HK-2 (cell line): ENCODE measurements around the gene HDX.
"Not testable (repeated sequence)": the region's sequence is repeated elsewhere in the genome, so short reads cannot be mapped to it uniquely, and the experiment has no call there.

Experiments used
- DNase-seq: peaks from one replicate; pipeline ENCODE4 v3.0.0-alpha.2; 2018; ENCODE audit not compliant: unreplicated experiment

Gene HDX

DNA sequence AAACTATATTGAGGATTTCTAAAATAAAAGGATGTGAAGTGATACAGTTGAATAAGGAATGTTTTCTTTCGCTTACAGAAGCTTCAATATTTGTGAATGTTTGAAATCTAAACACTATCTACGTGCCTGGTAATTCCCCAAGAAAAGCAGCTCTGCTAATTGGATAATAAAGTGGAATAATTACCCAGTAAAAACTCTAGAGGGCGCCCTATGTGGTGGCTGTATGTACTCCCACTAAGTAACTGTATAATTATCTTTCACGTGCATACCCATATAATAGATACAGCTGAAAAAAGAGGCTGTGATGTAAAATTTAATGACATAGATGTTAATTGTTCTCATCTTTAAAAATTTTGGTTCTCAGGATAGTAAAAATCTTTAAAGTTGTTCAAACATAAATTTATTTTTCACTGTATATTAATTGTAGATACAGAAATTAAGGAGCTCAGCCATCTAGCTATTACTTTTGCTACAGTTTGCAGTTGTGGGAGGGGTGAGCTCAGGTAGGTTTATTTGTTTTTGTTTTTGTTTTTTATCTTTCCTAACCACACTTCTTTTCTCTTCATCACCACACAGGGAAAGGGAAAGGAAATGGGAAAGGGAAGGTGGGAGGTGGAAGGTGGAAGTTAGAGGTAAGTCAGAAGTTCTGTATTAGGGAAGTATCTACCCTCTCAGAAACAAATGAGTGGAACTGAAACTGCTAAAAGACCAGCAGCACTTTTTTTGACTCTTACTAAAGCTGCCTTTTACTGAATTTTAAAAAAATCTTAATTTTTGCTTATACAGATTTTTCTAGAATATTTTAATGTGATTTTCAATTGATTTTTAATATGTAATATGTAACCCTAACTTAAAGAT is 162.5 kb downstream of the HDX start:
- no peak for DNase-seq

DNA sequence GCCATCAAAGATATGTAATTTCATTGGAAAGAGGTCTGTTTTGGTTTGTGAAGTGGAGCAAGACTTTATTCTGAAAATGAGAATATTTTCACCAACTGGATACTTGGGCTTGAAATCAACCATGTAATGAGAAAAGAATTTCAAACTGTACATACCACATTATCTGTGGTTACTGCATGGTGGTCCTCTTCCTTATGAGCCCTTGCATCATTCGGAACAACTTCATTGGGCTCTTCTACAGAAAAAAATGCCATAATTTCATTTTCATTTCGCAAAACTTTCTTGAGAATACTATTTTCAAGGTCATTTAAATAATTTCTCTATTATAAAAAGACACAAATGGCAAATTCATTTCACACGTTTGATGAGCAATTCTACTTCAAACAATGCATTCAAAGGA is 165.6 kb downstream of the HDX start:
- DNase-seq = no peak

DNA sequence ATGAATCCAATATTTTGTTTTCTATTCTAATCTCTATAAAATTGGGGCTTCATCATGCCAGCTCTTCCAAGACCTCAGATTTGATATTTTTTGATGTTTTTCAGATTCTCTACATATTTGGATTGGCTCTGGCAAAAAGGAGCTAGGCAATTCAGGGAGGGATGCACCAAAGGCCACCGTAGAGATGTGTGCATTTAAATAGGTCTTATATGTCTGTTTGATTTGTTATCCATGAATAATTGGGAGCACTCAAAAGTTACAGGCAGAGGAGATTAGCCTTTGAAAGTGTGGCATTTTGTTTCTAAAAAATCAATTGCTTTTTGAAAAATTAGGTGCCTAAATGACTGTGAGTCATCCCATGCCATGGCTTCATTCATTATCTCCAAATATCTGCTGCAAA is 167.1 kb downstream of the HDX start:
- DNase-seq = no peak

DNA sequence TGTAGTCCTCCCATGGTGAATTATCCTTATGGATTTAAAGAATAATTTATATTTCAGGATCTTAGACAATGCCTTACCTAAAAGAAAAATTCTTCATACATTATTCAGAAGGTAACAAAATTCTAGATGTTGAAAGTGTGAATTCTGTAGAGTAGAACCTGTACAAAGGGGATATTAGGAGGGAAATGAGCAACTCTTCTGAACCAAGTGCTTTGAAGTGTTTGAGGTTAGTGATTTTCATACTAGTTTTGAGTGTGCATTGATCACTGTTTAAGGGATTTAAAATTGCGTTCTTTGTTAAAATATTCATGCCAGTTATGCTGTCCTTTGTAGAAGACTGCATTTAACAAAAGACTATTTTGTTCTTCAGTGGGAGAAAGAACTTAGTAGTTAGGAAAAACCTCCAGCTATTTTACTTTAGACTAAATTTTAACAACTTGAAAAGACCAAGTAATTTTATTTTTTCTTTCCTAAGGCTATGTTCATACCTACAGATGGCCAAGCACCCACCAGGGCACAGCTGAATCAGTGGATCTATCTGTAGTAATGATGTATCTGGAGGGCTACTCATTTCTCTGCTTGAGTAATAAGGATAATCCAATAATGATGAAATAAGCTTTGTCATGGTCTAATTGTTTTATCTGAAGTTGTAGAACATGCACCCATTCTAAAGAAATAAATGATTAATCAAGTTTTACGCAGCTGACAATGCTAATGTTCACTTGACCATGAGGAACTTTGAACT is 180.0 kb downstream of the HDX start:
- no peak for DNase-seq

DNA sequence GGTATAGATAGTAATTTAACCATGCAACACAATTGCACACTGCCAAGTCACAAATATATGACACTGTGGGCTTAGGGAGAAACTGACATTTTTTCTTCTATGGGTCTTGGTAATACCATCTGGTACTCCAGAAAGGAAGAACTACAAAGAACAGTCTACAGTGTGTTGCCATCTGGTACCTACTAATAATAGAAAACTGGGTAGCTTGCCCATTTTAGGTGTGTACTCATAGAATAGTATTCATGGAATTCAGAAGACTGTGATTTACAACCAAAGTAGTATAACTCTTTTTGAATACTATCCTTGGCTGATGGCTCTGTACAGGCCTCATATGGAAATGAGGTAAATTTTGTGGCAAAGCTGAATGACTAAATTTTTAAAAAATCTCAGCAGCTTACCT is 181.6 kb downstream of the HDX start:
- DNase-seq = no peak

DNA sequence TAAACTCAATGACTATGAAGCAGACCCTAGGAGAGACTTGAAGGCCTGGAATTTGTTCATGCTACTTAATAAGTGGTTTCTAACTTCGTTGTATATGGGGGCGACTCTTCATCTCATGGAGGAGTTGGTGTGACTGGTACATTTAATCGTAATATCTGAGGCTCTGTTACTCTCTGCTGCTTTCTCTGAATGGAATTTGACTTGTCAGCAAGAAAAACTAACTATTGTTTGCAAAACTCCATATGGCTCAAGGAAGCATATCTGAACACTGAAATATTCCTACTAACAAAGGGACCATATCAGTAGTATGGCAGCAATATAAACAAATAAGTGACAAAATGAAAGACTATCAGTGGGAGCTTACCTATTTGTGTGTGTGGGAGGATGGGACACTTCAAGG is 182.2 kb downstream of the HDX start:
- no peak for DNase-seq

DNA sequence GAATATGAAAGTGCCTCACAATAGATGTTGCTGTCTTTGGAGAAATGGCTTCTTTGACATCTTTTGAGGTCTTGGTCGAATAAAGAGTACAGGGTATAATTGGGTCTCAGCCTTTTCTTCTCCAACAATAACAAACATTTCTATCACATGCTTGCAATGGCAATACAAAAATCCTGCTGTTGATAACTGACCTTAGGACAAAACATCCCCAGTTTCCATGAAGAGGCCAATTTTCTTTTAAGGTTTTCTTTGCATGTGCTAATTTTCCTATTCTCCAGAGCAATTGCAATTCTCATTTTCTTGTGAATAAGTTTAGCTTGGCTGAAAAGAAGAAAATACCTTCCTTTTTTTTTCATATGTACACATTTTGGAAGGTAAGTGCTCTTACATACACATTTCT is 183.6 kb downstream of the HDX start:
- no peak for DNase-seq

DNA sequence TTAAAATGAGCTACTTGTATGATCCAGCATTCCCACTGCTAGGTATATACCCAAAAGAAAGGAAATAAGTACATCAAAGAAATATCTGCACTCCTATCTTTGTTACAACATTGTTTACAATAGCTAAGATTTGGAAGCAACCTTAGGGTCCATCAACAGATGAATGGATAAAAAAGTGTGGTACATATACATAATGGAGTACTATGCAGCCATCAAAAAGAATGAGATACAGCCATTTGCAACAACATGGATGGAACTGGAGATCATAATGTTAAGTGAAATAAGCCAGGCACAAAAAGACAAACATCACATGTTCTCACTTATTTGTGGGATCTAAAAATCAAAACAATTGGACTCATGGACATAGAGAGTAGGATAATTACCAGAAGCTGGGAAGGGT is 186.3 kb downstream of the HDX start:
- not testable (repeated sequence) for DNase-seq
